Measurements from ENCODE around the gene ARSA.
"Not testable (repeated sequence)": the region's sequence is repeated elsewhere in the genome, so short reads cannot be mapped to it uniquely, and the experiment has no call there.

ARSA gene

GRCh38 chr22:50621356-50621880 is 6.5 kb downstream of the ARSA start:
- DNase-seq: peak; percentile 28 to 84 (median 60)

GRCh38 chr22:50620593-50621355 is 7.2 kb downstream of the ARSA start:
- DNase-seq: peak; percentile 78 to 93 (median 90)

- not testable (repeated sequence) for DNase-seq
Observed at GRCh38 chr22:50614296-50614695, 13.7 kb downstream of the ARSA start.

- no peak for DNase-seq
Observed at GRCh38 chr22:50613291-50613981, 14.5 kb downstream of the ARSA start.

- no peak for DNase-seq
Observed at GRCh38 chr22:50612528-50613221, 15.3 kb downstream of the ARSA start.

GRCh38 chr22:50612168-50612527 is 15.8 kb downstream of the ARSA start:
- no peak for DNase-seq

- no peak for DNase-seq
Observed at GRCh38 chr22:50611341-50612060, 16.5 kb downstream of the ARSA start.

GRCh38 chr22:50610581-50610980 is 17.4 kb downstream of the ARSA start:
- DNase-seq: no peak

GRCh38 chr22:50610041-50610451 is 17.9 kb downstream of the ARSA start:
- DNase-seq: no peak

GRCh38 chr22:50609599-50609998 is 18.4 kb downstream of the ARSA start:
- no peak for DNase-seq

- no peak for DNase-seq
Observed at GRCh38 chr22:50608996-50609395, 19.0 kb downstream of the ARSA start.

GRCh38 chr22:50608058-50608840 is 19.7 kb downstream of the ARSA start:
- not testable (repeated sequence) for DNase-seq

GRCh38 chr22:50607659-50608020 is 20.3 kb downstream of the ARSA start:
- DNase-seq: no peak

- no peak for DNase-seq
Observed at GRCh38 chr22:50606946-50607658, 20.9 kb downstream of the ARSA start.

- no peak for DNase-seq
Observed at GRCh38 chr22:50606165-50606945, 21.6 kb downstream of the ARSA start.

- no peak for DNase-seq
Observed at GRCh38 chr22:50605613-50606074, 22.3 kb downstream of the ARSA start.

- DNase-seq: no peak
Observed at GRCh38 chr22:50605002-50605612, 22.8 kb downstream of the ARSA start.

GRCh38 chr22:50604256-50605001 is 23.5 kb downstream of the ARSA start:
- no peak for DNase-seq
